ENCODE data around the gene ADAMTS9. TPM values are rescaled to one million over a fixed set of nuclear protein-coding genes. Genes with fewer than 3 reads are reported as not detected.

ADAMTS9 gene
- total RNA-seq, 1 donor from 2014 or later = 261 TPM

DNA sequence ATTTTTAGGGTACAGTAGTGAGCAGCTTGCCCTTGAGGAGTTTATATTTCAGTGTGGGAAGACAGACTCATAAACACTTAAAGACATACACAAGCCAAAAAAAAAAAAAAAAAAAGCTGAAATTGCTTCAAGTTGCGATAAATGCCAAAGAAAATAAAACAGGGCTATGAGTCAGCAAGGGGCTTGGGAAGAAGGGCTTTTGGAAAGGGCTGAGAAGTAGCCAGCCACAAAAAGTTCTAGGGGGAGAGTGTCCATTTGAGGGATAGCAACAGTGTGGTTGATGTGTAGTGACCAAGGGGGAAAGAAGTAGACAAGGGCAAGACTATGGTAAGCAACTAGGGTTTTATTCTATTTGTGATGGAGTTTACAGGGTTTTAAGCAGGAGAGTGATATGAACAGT lies 185.5 kb downstream of the ADAMTS9 start:
- no peaks in the 10 kb centered on the region for H3K9me3 Mint-ChIP-seq (ENCODE audit: unreplicated experiment)
- H3K36me3 Mint-ChIP-seq (ENCODE audit: low read depth, unreplicated experiment) = no peaks in the 10 kb centered on the region
- H3K4me3 Mint-ChIP-seq (ENCODE audit: unreplicated experiment) = no peak overlapping the region
- no peak overlapping the region for H3K27ac Mint-ChIP-seq (ENCODE audit: unreplicated experiment)
- H3K4me1 Mint-ChIP-seq (ENCODE audit: unreplicated experiment) = peaks cover 24% of the 10 kb centered on the region
- no peak for DNase-seq (ENCODE audit: low spot score)
- H3K27me3 Mint-ChIP-seq (ENCODE audit: unreplicated experiment) = peaks cover 3% of the 10 kb centered on the region
- TF ChIP-seq CTCF (IDR thresholded peaks at IDR 0.05; ENCODE audit: unreplicated experiment) = no peak

- no peak for TF ChIP-seq CTCF (IDR thresholded peaks at IDR 0.05; ENCODE audit: unreplicated experiment)
- no peaks in the 10 kb centered on the region for H3K36me3 Mint-ChIP-seq (ENCODE audit: low read depth, unreplicated experiment)
- H3K27me3 Mint-ChIP-seq (ENCODE audit: unreplicated experiment) = peaks cover 8% of the 10 kb centered on the region
- H3K4me1 Mint-ChIP-seq (ENCODE audit: unreplicated experiment) = peaks cover 24% of the 10 kb centered on the region
- H3K27ac Mint-ChIP-seq (ENCODE audit: unreplicated experiment) = no peak overlapping the region
- no peak overlapping the region for H3K4me3 Mint-ChIP-seq (ENCODE audit: unreplicated experiment)
- DNase-seq (ENCODE audit: low spot score) = no peak
- H3K9me3 Mint-ChIP-seq (ENCODE audit: unreplicated experiment) = no peaks in the 10 kb centered on the region
Measured at GRCh38 chr3:64501298-64501906, 186.4 kb downstream of the ADAMTS9 start.

DNA sequence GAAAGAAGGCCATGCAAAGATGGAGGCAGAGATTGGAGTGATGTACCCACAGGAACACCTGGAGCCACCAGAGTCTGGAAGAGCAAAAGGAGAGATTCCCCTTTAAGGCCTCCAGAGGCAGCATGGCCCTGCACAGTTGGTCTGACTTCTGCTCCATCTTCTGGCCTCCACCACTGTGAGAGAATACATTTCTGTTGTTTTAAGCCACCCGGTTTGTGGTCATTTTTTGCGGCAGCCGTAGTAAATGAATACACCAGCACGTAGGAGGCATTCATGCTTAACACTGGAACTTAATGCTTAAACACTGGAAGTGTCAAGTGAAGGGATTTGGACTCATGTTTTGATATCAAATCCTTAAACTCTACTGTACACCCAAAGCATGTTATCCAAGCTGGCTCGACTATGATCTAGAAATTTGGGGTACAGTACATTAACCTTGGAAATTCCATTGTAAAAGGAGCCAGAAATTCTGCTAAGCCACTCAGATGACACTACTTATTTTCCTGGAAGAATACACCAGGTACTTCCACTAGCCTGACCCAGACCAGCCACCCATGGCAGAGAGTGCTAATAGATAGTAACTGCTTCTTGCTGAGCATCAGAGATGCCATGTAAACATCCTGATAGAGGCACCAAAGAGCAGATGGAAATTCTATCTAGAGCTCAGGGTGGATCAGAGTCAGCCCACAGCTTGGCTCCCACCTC lies 190.9 kb downstream of the ADAMTS9 start:
- Mint-ChIP-seq H3K36me3 (ENCODE audit: low read depth, unreplicated experiment) (no peaks in the 10 kb centered on the region), H3K4me1 (ENCODE audit: unreplicated experiment) (peaks cover 16% of the 10 kb centered on the region), H3K9me3 (ENCODE audit: unreplicated experiment) (no peaks in the 10 kb centered on the region), H3K27ac (ENCODE audit: unreplicated experiment) (no peak overlapping the region), H3K27me3 (ENCODE audit: unreplicated experiment) (peaks cover 7% of the 10 kb centered on the region), H3K4me3 (ENCODE audit: unreplicated experiment) (no peak overlapping the region)
- TF ChIP-seq CTCF (IDR thresholded peaks at IDR 0.05; ENCODE audit: unreplicated experiment) = no peak
- no peak for DNase-seq (ENCODE audit: low spot score)

DNA sequence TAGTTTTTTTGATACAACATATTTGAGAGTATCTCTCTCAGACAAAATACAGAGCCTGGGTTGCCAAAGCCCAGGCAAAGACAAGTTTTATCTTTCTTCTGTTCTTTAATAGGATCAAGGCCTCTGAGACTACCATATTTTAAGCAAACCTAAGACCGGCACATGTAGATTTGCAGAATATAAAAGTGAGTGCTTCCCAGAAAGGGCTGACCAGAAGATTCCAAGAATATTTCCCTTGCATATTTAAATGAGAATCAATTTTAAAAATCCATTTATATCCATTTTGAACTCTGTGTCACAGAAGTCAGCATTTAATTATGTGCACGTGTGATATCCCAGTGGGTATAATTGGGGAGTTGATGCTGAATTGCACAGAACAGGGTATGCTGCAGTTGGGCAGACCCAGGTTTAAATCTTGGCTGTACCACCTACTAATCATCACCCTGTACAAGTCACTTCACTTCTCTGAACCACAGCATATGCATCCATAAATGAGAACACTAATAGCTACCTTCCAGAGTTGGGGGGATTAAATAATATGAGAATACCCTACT lies 191.9 kb downstream of the ADAMTS9 start:
- H3K4me1 Mint-ChIP-seq (ENCODE audit: unreplicated experiment) = peaks cover 7% of the 10 kb centered on the region
- H3K4me3 Mint-ChIP-seq (ENCODE audit: unreplicated experiment) = no peak overlapping the region
- H3K27ac Mint-ChIP-seq (ENCODE audit: unreplicated experiment) = no peak overlapping the region
- DNase-seq (ENCODE audit: low spot score) = no peak
- no peak for TF ChIP-seq CTCF (IDR thresholded peaks at IDR 0.05; ENCODE audit: unreplicated experiment)
- no peaks in the 10 kb centered on the region for H3K36me3 Mint-ChIP-seq (ENCODE audit: low read depth, unreplicated experiment)
- H3K27me3 Mint-ChIP-seq (ENCODE audit: unreplicated experiment) = peaks cover 10% of the 10 kb centered on the region
- H3K9me3 Mint-ChIP-seq (ENCODE audit: unreplicated experiment) = no peaks in the 10 kb centered on the region

Measured in endothelial cell (in vitro differentiated cells).